Skin of body (tissue), 3 donors: Measurements from ENCODE around the gene TTL. TPM values are rescaled to one million over a fixed set of nuclear protein-coding genes. Genes with fewer than 3 reads are reported as not detected.

Experiments used
- DNase-seq: peaks from one replicate; lab custom pipeline; 2025; lab: John Stamatoyannopoulos, UW
- small RNA-seq: library from RNA; depleted of rRNA; stranded (forward); fragments of <200 nt; gene quantifications from one replicate; pipeline ENCODE3, GENCODE V24; 2014; ENCODE audit warnings: low replicate concordance
- total RNA-seq: library from RNA; depleted of rRNA; stranded (reverse); fragments of >200 nt; gene quantifications from one replicate; pipeline ENCODE4 v1.2.3, GENCODE V29; 2014

TTL gene
- total RNA-seq, 1 donor from 2014 or later, result 16.0 TPM

DNA sequence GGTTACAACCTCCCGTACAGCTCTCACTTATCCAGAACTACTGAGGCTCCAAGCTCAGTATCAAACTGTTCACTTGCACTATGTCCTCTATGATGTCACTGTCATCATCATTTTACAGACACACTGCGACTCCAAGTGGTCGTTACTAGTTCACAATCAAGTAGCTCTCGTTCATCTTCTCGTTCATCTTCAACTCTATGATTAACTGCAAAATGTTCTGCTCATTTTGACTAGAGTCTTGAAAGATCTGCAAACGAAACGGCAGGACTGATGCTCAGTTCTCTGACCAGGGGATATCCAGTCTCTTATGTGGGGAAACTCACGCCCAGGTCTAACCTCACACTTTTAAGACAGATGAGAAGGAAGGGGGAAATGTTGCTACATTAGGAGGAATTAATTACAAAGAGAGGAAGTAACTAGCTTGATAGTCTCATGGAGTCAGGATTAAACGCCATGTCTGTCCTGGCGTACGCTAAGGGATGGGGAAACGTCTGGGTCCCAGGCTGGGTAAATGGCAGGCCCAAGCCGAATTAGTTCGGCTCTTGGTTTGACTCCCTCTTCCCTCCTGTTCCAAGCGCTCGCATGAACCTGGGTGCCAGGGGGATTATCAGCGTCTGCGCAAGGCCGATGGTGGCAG is 101.7 kb downstream of the TTL start:
- DNase-seq, result peak; percentile 38

DNA sequence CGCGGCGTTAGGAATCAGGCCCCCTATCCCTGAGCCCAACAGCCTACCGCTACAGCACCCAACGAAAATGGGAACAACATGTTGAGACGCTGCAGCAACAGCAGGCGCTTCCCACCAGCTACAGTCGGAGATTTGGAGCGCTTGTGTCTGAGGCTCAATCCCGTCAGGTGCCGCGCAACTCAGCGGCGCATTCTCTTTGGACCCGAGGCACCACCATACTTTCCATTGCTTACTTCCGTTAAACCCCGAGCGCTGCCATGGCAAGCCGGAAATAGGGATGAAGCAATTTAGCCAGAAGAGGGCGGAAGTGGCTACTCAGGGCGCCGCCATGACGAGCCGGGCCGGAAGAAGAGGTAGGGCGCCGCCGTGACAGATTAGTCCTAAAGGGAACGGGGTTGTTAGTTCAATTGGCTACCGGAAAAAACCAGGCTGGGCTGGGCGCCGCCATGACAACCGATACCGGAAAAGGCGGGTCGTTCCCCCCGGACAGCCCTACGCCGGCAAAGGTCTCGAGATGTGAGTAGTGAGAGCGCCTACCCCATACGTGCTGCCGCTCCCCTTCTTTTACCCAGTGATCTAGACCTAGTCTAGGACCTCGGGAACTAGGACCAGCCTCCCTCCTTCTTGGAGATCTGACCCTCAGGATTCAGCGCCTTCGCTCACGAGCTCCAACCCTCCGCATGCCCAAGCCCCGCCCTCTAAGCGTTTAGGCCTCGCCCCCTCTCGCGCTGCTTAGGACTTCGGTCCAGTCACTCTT is 102.4 kb downstream of the TTL start, which contains the start of gene CHCHD5:
Gene CHCHD5, plus strand, starts transcription at position 476 of the 757 bp plus-strand sequence. Its CDS starts 39 bp downstream, at position 515.
- peak; percentile 92 for DNase-seq

DNA sequence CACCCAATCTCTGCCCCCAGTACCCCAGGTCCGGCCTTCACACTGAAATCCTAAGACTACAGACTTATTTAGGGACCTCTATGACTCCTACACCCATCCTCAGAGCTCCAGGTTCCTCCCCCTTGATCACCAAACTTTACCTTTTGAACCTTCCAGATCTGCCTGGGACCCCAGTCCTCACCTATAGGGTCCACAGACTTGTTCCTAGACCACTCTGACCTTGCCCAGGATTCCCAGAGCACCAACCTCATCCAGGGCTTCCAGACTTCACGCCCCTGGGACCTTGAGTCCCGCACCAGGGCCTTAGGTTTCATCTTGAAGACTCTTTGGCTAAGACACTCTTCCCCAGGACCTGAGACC is 102.9 kb downstream of the TTL start:
- no peak for DNase-seq

DNA sequence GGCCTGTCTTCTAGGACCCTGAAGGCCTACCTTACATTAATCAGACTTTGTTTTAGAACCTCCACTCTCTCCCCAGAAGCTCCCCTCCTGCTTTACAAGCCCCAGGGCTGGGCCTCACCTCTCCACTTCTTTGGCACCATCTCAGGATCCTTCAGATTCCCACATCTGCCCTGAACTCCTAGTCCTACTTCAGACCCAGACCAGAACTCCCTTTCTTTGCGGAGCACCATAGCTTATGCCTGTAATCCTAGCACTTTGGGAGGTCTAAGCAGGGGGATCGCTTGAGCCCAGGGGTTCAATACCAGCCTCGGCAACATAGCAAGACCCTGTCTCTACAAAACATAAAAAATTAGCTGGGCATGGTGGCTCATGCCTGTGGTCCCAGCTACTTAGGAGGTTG is 103.4 kb downstream of the TTL start:
- DNase-seq, result no peak

DNA sequence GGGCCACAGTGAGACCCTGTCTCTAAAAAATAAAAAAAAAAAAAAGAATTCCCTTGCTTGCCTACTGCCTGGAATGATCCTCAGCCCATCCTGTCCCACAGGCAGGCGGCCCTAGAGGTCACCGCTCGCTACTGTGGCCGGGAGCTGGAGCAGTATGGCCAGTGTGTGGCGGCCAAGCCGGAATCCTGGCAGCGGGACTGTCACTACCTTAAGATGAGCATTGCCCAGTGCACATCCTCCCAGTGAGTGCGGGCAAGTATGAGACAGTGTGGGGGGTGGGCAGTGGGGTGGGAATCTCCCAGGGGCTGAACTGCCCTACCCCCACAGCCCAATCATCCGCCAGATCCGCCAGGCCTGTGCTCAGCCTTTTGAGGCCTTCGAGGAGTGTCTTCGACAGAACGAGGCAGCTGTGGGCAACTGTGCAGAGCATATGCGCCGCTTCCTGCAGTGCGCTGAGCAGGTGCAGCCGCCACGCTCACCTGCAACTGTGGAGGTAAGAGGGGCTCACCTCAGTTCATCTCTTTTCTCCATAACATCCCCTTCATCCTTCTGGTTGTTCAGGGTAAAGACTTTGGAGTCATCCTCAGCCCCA is 104.0 kb downstream of the TTL start:
- DNase-seq, result no peak

DNA sequence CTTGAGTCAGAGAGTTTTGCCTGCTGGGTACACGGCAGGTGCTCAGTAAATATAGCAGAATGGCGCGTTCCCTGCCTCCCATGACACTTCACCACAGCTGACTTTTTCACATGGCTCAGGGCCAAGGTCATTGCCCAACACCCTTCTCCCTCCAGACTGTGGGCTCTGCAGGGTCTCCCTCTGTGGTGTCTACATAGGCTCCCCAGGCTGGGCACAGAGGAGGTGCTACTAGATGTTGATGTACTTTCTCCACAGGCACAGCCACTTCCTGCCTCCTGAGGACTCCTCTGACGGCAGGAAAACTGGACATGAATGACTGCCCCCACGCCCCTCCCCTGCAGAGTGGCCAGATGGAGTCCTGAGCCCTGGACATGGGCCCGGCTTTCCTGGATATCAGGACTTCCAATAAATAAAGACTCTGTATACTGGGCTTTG is 106.7 kb downstream of the TTL start:
- DNase-seq, result no peak

Small RNA genes within 50 kb of the gene (small RNA-seq; reads per million reads assigned to genes)
- not detected for gene RF00019

Other genes starting within 250 kb of the TTL start
- 14.4 TPM for gene ZC3H8, start 227.1 kb upstream of the TTL start, total RNA-seq
- gene ZC3H6, start 206.6 kb upstream of the TTL start, total RNA-seq, result 9.7 TPM
- gene RGPD8, start 48.5 kb upstream of the TTL start, total RNA-seq, result 26.2 TPM
- 19.0 TPM for gene POLR1B, start 60.3 kb downstream of the TTL start, total RNA-seq
- 6.3 TPM for gene CHCHD5, start 102.5 kb downstream of the TTL start, total RNA-seq
- gene SLC20A1, start 163.8 kb downstream of the TTL start, total RNA-seq, result 34.9 TPM
- gene NT5DC4, start 238.9 kb downstream of the TTL start, total RNA-seq, result not detected